Neural progenitor cell (in vitro differentiated cells): ENCODE data around the gene CENATAC.

Experiments used
- CTCF ChIP-seq: fragments of 200-600 bp; sonication (generic); IDR thresholded peaks from 2 replicates; pipeline ENCODE4 v1.5.1; 2017; ENCODE audit warnings: antibody characterized with exemption, mild to moderate bottlenecking
- EZH2 ChIP-seq: fragments of 200-600 bp; sonication (generic); IDR thresholded peaks from 2 replicates; pipeline ENCODE4 v1.6.1; 2017; ENCODE audit warnings: antibody characterized with exemption, mild to moderate bottlenecking, moderate library complexity
- EZH2phosphoT487 ChIP-seq: fragments of 200-600 bp; sonication (generic); IDR thresholded peaks from 2 replicates; pipeline ENCODE4 v1.6.1; 2017; ENCODE audit warnings: antibody characterized with exemption

- TF ChIP-seq EZH2, result no peak
- peak; percentile 53 for TF ChIP-seq CTCF
- no peak for TF ChIP-seq EZH2phosphoT487
Observed at GRCh38 chr11:119065369-119065768, 67.4 kb downstream of the CENATAC start.
